Endothelial cell of umbilical vein (primary cell): ENCODE results near the gene NUDT16L1. TPM values are rescaled to one million over a fixed set of nuclear protein-coding genes. Genes with fewer than 3 reads are reported as not detected.

Source experiments
- BruUV-seq: library from RNA; stranded (reverse); fragments of 400-500 nt; replicated peaks from 2 replicates; lab custom pipeline; 2021; lab: Mats Ljungman, UMichigan
- CTCF ChIA-PET: fragments of 300-600, 350-600 bp; sonication (Branson Sonifier 250); formaldehyde crosslinking; loops from one replicate; lab custom pipeline; 2021; ENCODE audit warnings: antibody characterized with exemption, inconsistent platforms; lab: Charles Lee
- POLR2A ChIA-PET: fragments of 300-600, 350-600 bp; sonication (Branson Sonifier 250); formaldehyde crosslinking; loops from one replicate; lab custom pipeline; 2021; ENCODE audit warnings: antibody characterized with exemption, inconsistent platforms; lab: Charles Lee
- DNase-seq: peaks from one replicate; pipeline ENCODE4 v3.0.0-alpha.2; 2011; ENCODE audit warnings: low read depth, low spot score
- FAIRE-seq: peaks from 2 replicates; lab custom pipeline; 2011; peaks lifted over from hg19 to GRCh38; lab: Jason Lieb, UNC
- H2AFZ ChIP-seq: 2 replicates; pipeline ENCODE4 v1.6.0; 2012; ENCODE audit warnings: low read depth, low read length, control low read depth, inconsistent platforms
- H3K27ac ChIP-seq: 2 replicates; pipeline ENCODE4 v1.5.1; 2011; ENCODE audit warnings: low read depth, mild to moderate bottlenecking, control low read depth, low read length, moderate library complexity; ENCODE audit not compliant: insufficient read depth
- H3K27me3 ChIP-seq, 2 experiments: 2 replicates each; pipeline versions ENCODE4 v1.6.0 to v1.6.1; 2011; ENCODE audit warnings: low read length in 2 of 2, mixed read lengths in 1 of 2; ENCODE audit not compliant: control insufficient read depth in 2 of 2, insufficient read depth in 2 of 2
- H3K36me3 ChIP-seq, 2 experiments: 2 replicates in 1 of 2; 3 replicates in 1 of 2; pipeline ENCODE4 v1.5.1; 2011; ENCODE audit warnings: low read length in 2 of 2, mild to moderate bottlenecking in 1 of 2, moderate library complexity in 1 of 2; ENCODE audit not compliant: control insufficient read depth in 2 of 2, insufficient read depth in 2 of 2; ENCODE audit errors: extremely low read depth in 1 of 2
- H3K4me1 ChIP-seq: 3 replicates; pipeline ENCODE4 v1.5.1; 2011; ENCODE audit warnings: mild to moderate bottlenecking, low read length; ENCODE audit not compliant: control insufficient read depth, insufficient read depth; ENCODE audit errors: extremely low read depth
- H3K4me2 ChIP-seq: 2 replicates; pipeline ENCODE4 v1.6.1; 2011; ENCODE audit warnings: low read length, control low read depth, mixed read lengths; ENCODE audit not compliant: insufficient read depth
- H3K4me3 ChIP-seq, 3 experiments: fragments of 200-600 bp in 1 of 3; sonication (generic), shearing (Covaris generic) in 1 of 3; replicated peaks in 1 of 3; 2 replicates each; pipeline ENCODE4 v1.5.1; 2011 to 2016; ENCODE audit warnings: control low read depth in 3 of 3, low read length in 3 of 3, mild to moderate bottlenecking in 2 of 3, inconsistent platforms in 1 of 3, low read depth in 1 of 3, moderate library complexity in 1 of 3; ENCODE audit not compliant: insufficient read depth in 1 of 3
- H3K79me2 ChIP-seq: 2 replicates; pipeline ENCODE4 v1.6.0; 2012; ENCODE audit warnings: low read length, inconsistent platforms; ENCODE audit not compliant: control insufficient read depth, insufficient read depth
- H3K9ac ChIP-seq: replicated peaks from 2 replicates; pipeline ENCODE3; 2011; ENCODE audit warnings: low read length, control low read depth; ENCODE audit not compliant: insufficient read depth; ENCODE audit errors: extremely low read depth
- H3K9me1 ChIP-seq: replicated peaks from 3 replicates; pipeline ENCODE4 v1.6.0; 2011; ENCODE audit warnings: mild to moderate bottlenecking, low read length; ENCODE audit not compliant: control insufficient read depth, insufficient read depth; ENCODE audit errors: extremely low read depth
- H3K9me3 ChIP-seq: replicated peaks from 2 replicates; pipeline ENCODE4 v1.5.1; 2012; ENCODE audit warnings: low read length, inconsistent platforms; ENCODE audit not compliant: control insufficient read depth, insufficient read depth
- H4K20me1 ChIP-seq: replicated peaks from 2 replicates; pipeline ENCODE3; 2011; ENCODE audit warnings: mild to moderate bottlenecking, low read length; ENCODE audit not compliant: control insufficient read depth, insufficient read depth; ENCODE audit errors: extremely low read depth
- CTCF ChIP-seq, 2 donors: IDR thresholded peaks; 1 replicate in 1 of 2; 2 replicates in 1 of 2; pipeline ENCODE4 v1.5.1; 2011; ENCODE audit warnings: low read length in 2 of 2, mild to moderate bottlenecking in 2 of 2, moderate library complexity in 2 of 2, control low read depth in 1 of 2, inconsistent platforms in 1 of 2, low read depth in 1 of 2; ENCODE audit not compliant: insufficient read depth in 1 of 2; ENCODE audit errors: extremely low read depth in 1 of 2
- EZH2 ChIP-seq: IDR thresholded peaks from 2 replicates; pipeline ENCODE4 v1.6.1; 2012; ENCODE audit warnings: borderline replicate concordance, low read depth, mild to moderate bottlenecking, moderate library complexity, low read length, inconsistent platforms; ENCODE audit not compliant: severe bottlenecking
- FOS ChIP-seq: IDR thresholded peaks from 2 replicates; pipeline ENCODE4 v1.6.1; 2011; ENCODE audit warnings: mild to moderate bottlenecking, low read length, moderate library complexity, borderline replicate concordance; ENCODE audit not compliant: insufficient read depth
- GATA2 ChIP-seq: IDR thresholded peaks from 2 replicates; pipeline ENCODE4 v1.7.0; 2011; ENCODE audit warnings: low read depth, mild to moderate bottlenecking, moderate library complexity, mixed read lengths, low read length; ENCODE audit not compliant: insufficient read length, insufficient read depth
- JUN ChIP-seq: IDR thresholded peaks from 2 replicates; pipeline ENCODE4 v1.6.1; 2011; ENCODE audit warnings: borderline replicate concordance, low read depth; ENCODE audit not compliant: insufficient read length, insufficient read depth
- MAX ChIP-seq: IDR thresholded peaks from 2 replicates; pipeline ENCODE4 v1.6.1; 2011; ENCODE audit not compliant: insufficient read depth, insufficient read length
- MYC ChIP-seq: IDR thresholded peaks from one replicate; pipeline ENCODE4 v1.6.1; 2011; ENCODE audit warnings: mild to moderate bottlenecking, low read depth, low read length
- POLR2A ChIP-seq: IDR thresholded peaks from 2 replicates; pipeline ENCODE4 v1.6.1; 2012; ENCODE audit warnings: low read depth, mild to moderate bottlenecking, control low read depth, low read length
- POLR2AphosphoS5 ChIP-seq: IDR thresholded peaks from 2 replicates; pipeline ENCODE4 v1.6.1; 2012; ENCODE audit warnings: low read depth, mild to moderate bottlenecking, control low read depth, low read length, moderate library complexity; ENCODE audit not compliant: insufficient read depth
- dilution Hi-C: fragments of 300-500 bp; cut with MboI; formaldehyde crosslinking; loops from one replicate; pipeline ENCODE4 v1.15.0; 2019; ENCODE audit warnings: low sequenced_read_pairs; ENCODE audit not compliant: extremely low pct_ligation_motif_present
- intact Hi-C: fragments of 100-400 bp; cut with micrococcal nuclease; formaldehyde crosslinking; loops from one replicate; pipeline ENCODE4 v1.10.0; 2022
- polyA plus RNA-seq, 4 experiments: library from polyadenylated mRNA; depleted of rRNA in 3 of 4; stranded (reverse) in 3 of 4; unstranded in 1 of 4; fragments of >200 nt; gene quantifications; 2 replicates each; pipeline versions ENCODE4 v1.2.1 to v1.2.3, GENCODE V29; 2011 to 2012; ENCODE audit warnings: missing spikeins in 1 of 4
- total RNA-seq: library from RNA; stranded (reverse); gene quantifications from 2 replicates; pipeline ENCODE4 v1.2.3, GENCODE V29; 2021

NUDT16L1 gene
- total and polyA plus RNA-seq, 2 donors (not counting 3 experiments of a cell fraction or from before 2014, with no cell fraction given), result 24.7 to 53.1 TPM

DNA sequence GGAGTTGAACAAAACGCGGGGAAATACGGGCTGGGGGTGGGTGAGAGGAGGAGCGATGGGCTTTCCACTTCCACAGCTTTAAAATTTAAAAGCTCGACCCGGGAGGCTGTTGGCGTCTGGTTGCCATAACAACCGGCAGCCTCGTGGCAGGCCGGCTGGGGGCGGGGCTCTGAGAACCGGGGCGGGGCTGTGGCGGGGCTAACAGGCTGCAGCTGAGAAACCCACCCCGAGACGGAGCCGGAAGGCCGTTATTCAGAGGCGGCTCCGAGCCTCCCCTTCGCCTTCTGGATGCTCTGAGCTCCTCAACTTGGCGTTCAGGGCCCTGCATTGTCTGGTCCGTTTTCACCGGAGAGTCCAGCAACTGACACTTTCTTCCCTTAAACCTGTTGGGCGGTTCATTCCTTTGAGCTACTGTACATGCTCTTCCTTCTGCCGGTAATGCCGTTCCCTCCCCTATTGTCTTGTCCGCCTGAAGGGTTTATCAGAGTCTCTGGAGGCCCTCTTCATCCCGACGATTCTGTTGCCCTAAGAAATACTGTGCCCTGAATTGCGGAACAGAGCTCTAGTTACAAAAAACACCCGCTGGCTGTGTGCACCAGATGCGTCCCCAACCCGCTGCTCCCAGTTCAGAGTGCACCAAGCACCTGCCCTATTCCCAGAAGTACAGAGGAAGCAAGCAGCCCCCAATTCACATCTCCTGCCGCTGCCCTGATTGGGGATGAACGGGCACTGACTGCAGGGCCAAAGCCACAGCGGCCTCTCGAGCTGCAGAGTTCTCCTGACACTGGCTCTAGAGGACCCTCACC is 41.6 kb downstream of the NUDT16L1 start:
- peaks cover 5% of the 10 kb centered on the region for H3K4me1 ChIP-seq
- H4K20me1 ChIP-seq, result no peaks in the 10 kb centered on the region
- H3K36me3 ChIP-seq, result peaks cover 0 to under 1% of the 10 kb centered on the region in 2 experiments
- CTCF ChIA-PET, result interaction anchor here (0.8 to 1.9 kb wide), 9 partner anchors 9 to 223 kb away, joined by 3 to 6 read pairs (median 4); partner anchors contain the start of genes MGRN1 and SEC14L5
- peaks cover 9% of the 10 kb centered on the region for H3K79me2 ChIP-seq
- H3K27ac ChIP-seq, result peak overlapping the region; percentile 46
- H3K9ac ChIP-seq, result peak overlapping the region; percentile 56
- peak; percentile 88 for FAIRE-seq
- H3K4me2 ChIP-seq, result peak overlapping the region; percentile 91
- H3K27me3 ChIP-seq, result no peaks in the 10 kb centered on the region
- intact Hi-C loops (loop anchor here (1.0 to 2.0 kb wide), 6 partner anchors 32 to 221 kb away; partner anchors contain the start of genes NUDT16L1, ROGDI and ZNF500), dilution Hi-C loops (no loop called here)
- DNase-seq, result peak; percentile 77
- H3K4me3 ChIP-seq, result peak overlapping the region; percentile 62 to 100 (median 76)
- BruUV-seq, result no TSS peak
- H2AFZ ChIP-seq, result peak overlapping the region; percentile 99
- no peak for TF ChIP-seq CTCF (IDR thresholded peaks at IDR 0.05; ENCODE audit: extremely low read depth in 1 of 2, insufficient read depth in 1 of 2, low read depth in 1 of 2, low read length in 2 of 2)
- TF ChIP-seq GATA2, result no peak
- TF ChIP-seq FOS, result no peak
- TF ChIP-seq POLR2A, result peak; percentile 83
- TF ChIP-seq EZH2, result no peak
- TF ChIP-seq JUN, result no peak
- TF ChIP-seq POLR2AphosphoS5, result peak; percentile 25
- peak; percentile 62 for TF ChIP-seq MAX
- no peak for TF ChIP-seq MYC
- no peaks in the 10 kb centered on the region for H3K9me3 ChIP-seq
- H3K9me1 ChIP-seq, result no peaks in the 10 kb centered on the region
- POLR2A ChIA-PET, result interaction anchor here (0.7 to 1.4 kb wide), 3 partner anchors 32 to 119 kb away, joined by 3 to 8 read pairs (median 4); no protein-coding TSS in a partner anchor
